ENCODE measurements around the gene OLR1.

- TF ChIP-seq CTCF (IDR thresholded peaks at IDR 0.05) (no peak), POLR2A (IDR thresholded peaks at IDR 0.05) (no peak)
These were observed 35.2 kb upstream of the OLR1 start for GRCh38 chr12:10207136-10207535.
